ENCODE data around the gene FAM83D. TPM values are rescaled to one million over a fixed set of nuclear protein-coding genes. Genes with fewer than 3 reads are reported as not detected.

Gene FAM83D
- polyA plus RNA-seq, 1 donor from 2014 or later: 0.48 TPM

- Histone ChIP-seq H3K4me2 (ENCODE audit: low read length) (no peak overlapping the region), H3K9me3 (ENCODE audit: low read length) (no peaks in the 10 kb centered on the region), H3F3A (ENCODE audit: insufficient read depth, low read length, poor library complexity, severe bottlenecking) (no peaks in the 10 kb centered on the region), H3K27me3 (ENCODE audit: insufficient read depth, low read depth, low read length) (no peaks in the 10 kb centered on the region), H3K9me2 (ENCODE audit: insufficient read depth, low read length) (no peaks in the 10 kb centered on the region), H3K9ac (ENCODE audit: low read length) (no peak overlapping the region), H2AFZ (ENCODE audit: low read depth, low read length) (no peak overlapping the region), H4K20me1 (ENCODE audit: insufficient read depth) (no peaks in the 10 kb centered on the region), H3K36me3 (ENCODE audit: insufficient read depth, low read length) (no peaks in the 10 kb centered on the region), H3K27ac (ENCODE audit: low read length) (no peak overlapping the region), H3K4me3 (ENCODE audit: low read length) (no peak overlapping the region), H3K79me2 (replicated peaks; ENCODE audit: insufficient read depth, low read length) (peaks cover 36% of the 10 kb centered on the region)
- TF ChIP-seq, protein P1, sequence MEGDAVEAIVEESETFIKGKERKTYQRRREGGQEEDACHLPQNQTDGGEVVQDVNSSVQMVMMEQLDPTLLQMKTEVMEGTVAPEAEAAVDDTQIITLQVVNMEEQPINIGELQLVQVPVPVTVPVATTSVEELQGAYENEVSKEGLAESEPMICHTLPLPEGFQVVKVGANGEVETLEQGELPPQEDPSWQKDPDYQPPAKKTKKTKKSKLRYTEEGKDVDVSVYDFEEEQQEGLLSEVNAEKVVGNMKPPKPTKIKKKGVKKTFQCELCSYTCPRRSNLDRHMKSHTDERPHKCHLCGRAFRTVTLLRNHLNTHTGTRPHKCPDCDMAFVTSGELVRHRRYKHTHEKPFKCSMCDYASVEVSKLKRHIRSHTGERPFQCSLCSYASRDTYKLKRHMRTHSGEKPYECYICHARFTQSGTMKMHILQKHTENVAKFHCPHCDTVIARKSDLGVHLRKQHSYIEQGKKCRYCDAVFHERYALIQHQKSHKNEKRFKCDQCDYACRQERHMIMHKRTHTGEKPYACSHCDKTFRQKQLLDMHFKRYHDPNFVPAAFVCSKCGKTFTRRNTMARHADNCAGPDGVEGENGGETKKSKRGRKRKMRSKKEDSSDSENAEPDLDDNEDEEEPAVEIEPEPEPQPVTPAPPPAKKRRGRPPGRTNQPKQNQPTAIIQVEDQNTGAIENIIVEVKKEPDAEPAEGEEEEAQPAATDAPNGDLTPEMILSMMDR (IDR thresholded peaks at IDR 0.05; ENCODE audit: poor library complexity, severe bottlenecking): no peak
- no peak for TF ChIP-seq POLR2AphosphoS5 (IDR thresholded peaks at IDR 0.05)
- no peak for TF ChIP-seq RAD21 (conservative IDR thresholded peaks at IDR 0.05)
- no peak for TF ChIP-seq REST (IDR thresholded peaks at IDR 0.05; ENCODE audit: borderline replicate concordance)
- TF ChIP-seq SMC3 (conservative IDR thresholded peaks at IDR 0.05; ENCODE audit: poor library complexity): no peak
- no peak for TF ChIP-seq EZH2 (IDR thresholded peaks at IDR 0.05; ENCODE audit: borderline replicate concordance, insufficient read depth, low read length, poor library complexity, severe bottlenecking)
- no peak for TF ChIP-seq EP300 (conservative IDR thresholded peaks at IDR 0.05; ENCODE audit: poor library complexity, severe bottlenecking)
- no peak for TF ChIP-seq MXI1 (conservative IDR thresholded peaks at IDR 0.05; ENCODE audit: poor library complexity, severe bottlenecking)
- TF ChIP-seq TAF1 (IDR thresholded peaks at IDR 0.05; ENCODE audit: low read depth): no peak
These were observed 4.0 kb downstream of the FAM83D start for GRCh38 chr20:38930242-38930569.

GRCh38 chr20:38931984-38932383, 5.8 kb downstream of the FAM83D start:
- peaks cover 38% of the 10 kb centered on the region for H3K79me2 ChIP-seq (replicated peaks; ENCODE audit: insufficient read depth, low read length)
- TF ChIP-seq MXI1 (conservative IDR thresholded peaks at IDR 0.05; ENCODE audit: poor library complexity, severe bottlenecking) (no peak), POLR2AphosphoS5 (IDR thresholded peaks at IDR 0.05) (no peak), SMC3 (conservative IDR thresholded peaks at IDR 0.05; ENCODE audit: poor library complexity) (no peak), EZH2 (IDR thresholded peaks at IDR 0.05; ENCODE audit: borderline replicate concordance, insufficient read depth, low read length, poor library complexity, severe bottlenecking) (no peak), TAF1 (IDR thresholded peaks at IDR 0.05; ENCODE audit: low read depth) (no peak), RAD21 (conservative IDR thresholded peaks at IDR 0.05) (no peak), EP300 (conservative IDR thresholded peaks at IDR 0.05; ENCODE audit: poor library complexity, severe bottlenecking) (no peak), REST (IDR thresholded peaks at IDR 0.05; ENCODE audit: borderline replicate concordance) (no peak)
- TF ChIP-seq, protein P1 (IDR thresholded peaks at IDR 0.05; ENCODE audit: poor library complexity, severe bottlenecking): no peak
- no peaks in the 10 kb centered on the region for H3K36me3 ChIP-seq (ENCODE audit: insufficient read depth, low read length)
- H3K27me3 ChIP-seq (ENCODE audit: insufficient read depth, low read depth, low read length): no peaks in the 10 kb centered on the region
- no peak overlapping the region for H3K27ac ChIP-seq (ENCODE audit: low read length)
- H3K4me2 ChIP-seq (ENCODE audit: low read length): no peak overlapping the region
- H2AFZ ChIP-seq (ENCODE audit: low read depth, low read length): no peak overlapping the region
- no peaks in the 10 kb centered on the region for H3F3A ChIP-seq (ENCODE audit: insufficient read depth, low read length, poor library complexity, severe bottlenecking)
- H4K20me1 ChIP-seq (ENCODE audit: insufficient read depth): no peaks in the 10 kb centered on the region
- no peaks in the 10 kb centered on the region for H3K9me2 ChIP-seq (ENCODE audit: insufficient read depth, low read length)
- no peak overlapping the region for H3K9ac ChIP-seq (ENCODE audit: low read length)
- H3K4me3 ChIP-seq (ENCODE audit: low read length): no peak overlapping the region
- H3K9me3 ChIP-seq (ENCODE audit: low read length): no peaks in the 10 kb centered on the region
